H9 (cell line): ENCODE measurements around the gene NAALADL1. TPM values are rescaled to one million over a fixed set of nuclear protein-coding genes. Genes with fewer than 3 reads are reported as not detected.

Experiments
- DNase-seq: peaks from one replicate; pipeline ENCODE4 v3.0.0-alpha.2; 2017
- H2AFZ ChIP-seq: one replicate; pipeline ENCODE4 v1.6.1; 2013; ENCODE audit warnings: mild to moderate bottlenecking, low read length, control low read depth, moderate library complexity
- H2AK5ac ChIP-seq: 2 replicates; pipeline ENCODE4 v1.6.1; 2013; ENCODE audit warnings: low read length, control low read depth, mixed read lengths; ENCODE audit not compliant: insufficient read length
- H2BK120ac ChIP-seq: one replicate; pipeline ENCODE4 v1.6.1; 2013; ENCODE audit warnings: low read depth, mild to moderate bottlenecking, low read length, control low read depth, inconsistent platforms; ENCODE audit not compliant: poor library complexity, severe bottlenecking
- H2BK12ac ChIP-seq: 2 replicates; pipeline ENCODE4 v1.6.1; 2013; ENCODE audit warnings: low read length, control low read depth, mixed read lengths, low read depth; ENCODE audit not compliant: insufficient read length
- H2BK15ac ChIP-seq: 2 replicates; pipeline ENCODE4 v1.6.1; 2013; ENCODE audit warnings: low read depth, low read length, control low read depth
- H2BK20ac ChIP-seq: one replicate; pipeline ENCODE4 v1.6.1; 2013; ENCODE audit warnings: low read depth, mild to moderate bottlenecking, low read length, control low read depth, inconsistent platforms; ENCODE audit not compliant: poor library complexity, severe bottlenecking
- H2BK5ac ChIP-seq: 2 replicates; pipeline ENCODE4 v1.6.1; 2013; ENCODE audit warnings: low read length, control low read depth, mixed read lengths; ENCODE audit not compliant: insufficient read length
- H3K14ac ChIP-seq: 2 replicates; pipeline ENCODE4 v1.6.1; 2013; ENCODE audit warnings: low read length, control low read depth; ENCODE audit not compliant: insufficient read depth
- H3K18ac ChIP-seq: 2 replicates; pipeline ENCODE4 v1.6.1; 2013; ENCODE audit warnings: low read depth, mild to moderate bottlenecking, mixed read lengths, low read length, control low read depth; ENCODE audit not compliant: insufficient read length
- H3K23ac ChIP-seq: 2 replicates; pipeline ENCODE4 v1.6.1; 2013; ENCODE audit warnings: low read length, control low read depth, mixed read lengths, low read depth; ENCODE audit not compliant: insufficient read length
- H3K23me2 ChIP-seq: 2 replicates; pipeline ENCODE4 v1.6.1; 2013; ENCODE audit warnings: low read depth, mild to moderate bottlenecking, mixed read lengths, low read length, control low read depth; ENCODE audit not compliant: insufficient read length, poor library complexity, severe bottlenecking
- H3K27ac ChIP-seq: 2 replicates; pipeline ENCODE4 v1.5.1; 2013; ENCODE audit warnings: low read length, control low read depth, mixed read lengths, low read depth; ENCODE audit not compliant: insufficient read length
- H3K27me3 ChIP-seq: 2 replicates; pipeline ENCODE4 v1.6.1; 2013; ENCODE audit warnings: low read length, control low read depth, inconsistent platforms; ENCODE audit not compliant: insufficient read depth
- H3K4ac ChIP-seq: 2 replicates; pipeline ENCODE4 v1.6.1; 2013; ENCODE audit warnings: low read depth, mild to moderate bottlenecking, control low read depth, inconsistent platforms, low read length, moderate library complexity
- H3K4me1 ChIP-seq: 2 replicates; pipeline ENCODE4 v1.6.1; 2013; ENCODE audit warnings: low read length, control low read depth, inconsistent platforms; ENCODE audit not compliant: insufficient read depth
- H3K4me2 ChIP-seq: 2 replicates; pipeline ENCODE4 v1.6.1; 2013; ENCODE audit warnings: low read length, control low read depth, mixed read lengths; ENCODE audit not compliant: insufficient read length, insufficient read depth
- H3K56ac ChIP-seq: 2 replicates; pipeline ENCODE4 v1.6.1; 2013; ENCODE audit warnings: low read depth, mild to moderate bottlenecking, mixed read lengths, low read length, control low read depth; ENCODE audit not compliant: insufficient read length
- H3K79me1 ChIP-seq: 2 replicates; pipeline ENCODE4 v1.6.1; 2013; ENCODE audit warnings: low read depth, mild to moderate bottlenecking, moderate library complexity, low read length, control low read depth, inconsistent platforms; ENCODE audit not compliant: insufficient read depth, poor library complexity, severe bottlenecking
- H3K79me2 ChIP-seq: 2 replicates; pipeline ENCODE4 v1.6.1; 2013; ENCODE audit warnings: low read length, control low read depth, inconsistent platforms; ENCODE audit not compliant: insufficient read depth
- H3K9ac ChIP-seq: 2 replicates; pipeline ENCODE4 v1.6.1; 2013; ENCODE audit warnings: low read length, control low read depth, mixed read lengths; ENCODE audit not compliant: insufficient read length; ENCODE audit errors: extremely low read depth
- H3K9me3 ChIP-seq: one replicate; pipeline ENCODE4 v1.6.1; 2013; ENCODE audit warnings: low read depth, low read length, inconsistent platforms; ENCODE audit not compliant: control insufficient read depth
- H3T11ph ChIP-seq: one replicate; pipeline ENCODE4 v1.6.1; 2013; ENCODE audit warnings: mild to moderate bottlenecking, low read length, control low read depth, inconsistent platforms
- H4K20me1 ChIP-seq: one replicate; pipeline ENCODE4 v1.6.1; 2013; ENCODE audit not compliant: control insufficient read depth, insufficient read length, insufficient read depth
- H4K5ac ChIP-seq: 2 replicates; pipeline ENCODE4 v1.6.1; 2013; ENCODE audit warnings: low read depth, mild to moderate bottlenecking, mixed read lengths, low read length, control low read depth; ENCODE audit not compliant: insufficient read length
- H4K8ac ChIP-seq: replicated peaks from 2 replicates; pipeline ENCODE4 v1.6.1; 2013; ENCODE audit warnings: low read length, control low read depth, mixed read lengths, low read depth; ENCODE audit not compliant: insufficient read length
- H4K91ac ChIP-seq: 2 replicates; pipeline ENCODE4 v1.6.1; 2013; ENCODE audit warnings: low read depth, mild to moderate bottlenecking, moderate library complexity, mixed read lengths, low read length, control low read depth; ENCODE audit not compliant: insufficient read length
- H3K27ac Mint-ChIP-seq, 3 experiments: 2 replicates in 2 of 3; 3 replicates in 1 of 3; pipeline ENCODE4 v1.8.0; 2020 to 2021; ENCODE audit warnings: mixed read lengths in 3 of 3, mild to moderate bottlenecking in 1 of 3, moderate library complexity in 1 of 3
- H3K27me3 Mint-ChIP-seq: 2 replicates; pipeline ENCODE4 v1.8.0; 2021; ENCODE audit warnings: low read depth, mild to moderate bottlenecking, moderate library complexity, mixed read lengths
- H3K36me3 Mint-ChIP-seq, 3 experiments: 2 replicates in 2 of 3; 3 replicates in 1 of 3; pipeline ENCODE4 v1.8.0; 2020 to 2021; ENCODE audit warnings: low read depth in 3 of 3, mixed read lengths in 3 of 3; ENCODE audit not compliant: insufficient read depth in 1 of 3
- H3K4me1 Mint-ChIP-seq, 2 experiments: 2 replicates each; pipeline ENCODE4 v1.8.0; 2020; ENCODE audit warnings: mixed read lengths in 2 of 2
- H3K4me3 Mint-ChIP-seq, 2 experiments: 2 replicates in 1 of 2; 3 replicates in 1 of 2; pipeline ENCODE4 v1.8.0; 2020 to 2021; ENCODE audit warnings: mild to moderate bottlenecking in 2 of 2, mixed read lengths in 2 of 2, moderate library complexity in 1 of 2
- H3K9me3 Mint-ChIP-seq, 2 experiments: 2 replicates in 1 of 2; 3 replicates in 1 of 2; pipeline ENCODE4 v1.8.0; 2020; ENCODE audit warnings: mild to moderate bottlenecking in 2 of 2, mixed read lengths in 2 of 2, moderate library complexity in 1 of 2
- CTCF ChIP-seq: fragments of 200-600 bp; sonication (generic); conservative IDR thresholded peaks from 3 replicates; pipeline ENCODE4 v1.8.0; 2021; ENCODE audit warnings: antibody characterized with exemption, mild to moderate bottlenecking
- WGBS: extraction: QIAGEN DNeasy Blood & Tissue Kit; methylation state at CpG from one replicate; pipeline ENCODE4 v1.1.7; 2013; ENCODE audit warnings: missing lambda C conversion rate, low lambda C conversion rate, mixed read lengths; ENCODE audit not compliant: insufficient read length; ENCODE audit errors: extremely low coverage; 5-methylcytosine and 5-hydroxymethylcytosine counted together
- total RNA-seq: library from RNA; stranded (reverse); gene quantifications from 2 replicates; pipeline ENCODE4 v1.2.1, GENCODE V29; 2021

The NAALADL1 gene
- total RNA-seq, 1 experiment from 2014 or later: 1.0 TPM

DNA sequence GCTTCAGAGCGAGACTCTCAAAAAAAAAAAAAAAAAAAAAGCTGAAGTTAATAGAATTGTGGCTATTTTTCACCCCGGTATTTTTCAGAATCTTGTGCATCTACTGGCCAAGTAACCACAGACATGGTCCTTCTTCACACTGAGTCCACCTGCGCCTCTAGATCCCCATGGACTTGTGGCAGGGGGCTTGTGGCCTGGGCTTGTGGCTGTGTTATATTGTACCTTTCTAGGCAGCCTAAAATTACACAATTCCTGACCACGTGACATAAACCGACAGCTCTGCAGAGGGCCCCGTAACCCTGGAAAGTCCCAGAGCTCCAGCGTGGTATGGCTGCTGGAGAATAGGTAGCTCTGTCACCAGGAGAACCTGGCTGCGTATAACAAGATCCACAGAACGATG lies 10.9 kb upstream of the NAALADL1 start:
- Histone ChIP-seq H3K14ac (no peak overlapping the region), H3K4ac (no peak overlapping the region), H3K18ac (no peak overlapping the region), H4K91ac (no peak overlapping the region), H3T11ph (no peak overlapping the region), H3K79me2 (no peaks in the 10 kb centered on the region), H3K27ac (no peak overlapping the region), H2BK12ac (no peak overlapping the region), H3K9me3 (no peaks in the 10 kb centered on the region), H3K23ac (no peak overlapping the region), H3K23me2 (no peaks in the 10 kb centered on the region), H4K5ac (no peak overlapping the region), H2BK15ac (no peak overlapping the region), H3K4me1 (peaks cover 6% of the 10 kb centered on the region; the same call in 1 of the 2 replicates), H2BK20ac (no peak overlapping the region), H3K27me3 (no peaks in the 10 kb centered on the region), H2AK5ac (no peak overlapping the region), H3K79me1 (no peaks in the 10 kb centered on the region), H4K20me1 (no peaks in the 10 kb centered on the region), H3K56ac (no peak overlapping the region), H3K9ac (no peak overlapping the region), H2AFZ (no peak overlapping the region), H2BK5ac (no peak overlapping the region), H3K4me2 (no peak overlapping the region), H2BK120ac (no peak overlapping the region), H4K8ac (no peak overlapping the region)
- Mint-ChIP-seq H3K36me3 (no peaks in the 10 kb centered on the region), H3K4me1 (peaks cover 21 to 31% of the 10 kb centered on the region in 2 experiments), H3K9me3 (no peaks in the 10 kb centered on the region), H3K27me3 (no peaks in the 10 kb centered on the region), H3K27ac (no peak overlapping the region), H3K4me3 (no peak overlapping the region)
- TF ChIP-seq CTCF: no peak
- no peak for DNase-seq
- no CpG with 5 or more reads among the region's 9 CpGs for WGBS
